Endothelial cell of umbilical vein (primary cell): ENCODE data around the gene LYSMD3. TPM values are rescaled to one million over a fixed set of nuclear protein-coding genes. Genes with fewer than 3 reads are reported as not detected.

ENCODE experiments used
- BruUV-seq: library from RNA; stranded (reverse); fragments of 400-500 nt; replicated peaks from 2 replicates; lab custom pipeline; 2021; lab: Mats Ljungman, UMichigan
- CTCF ChIA-PET: fragments of 300-600, 350-600 bp; sonication (Branson Sonifier 250); formaldehyde crosslinking; loops from one replicate; lab custom pipeline; 2021; ENCODE audit warnings: antibody characterized with exemption, inconsistent platforms; lab: Charles Lee
- POLR2A ChIA-PET: fragments of 300-600, 350-600 bp; sonication (Branson Sonifier 250); formaldehyde crosslinking; loops from one replicate; lab custom pipeline; 2021; ENCODE audit warnings: antibody characterized with exemption, inconsistent platforms; lab: Charles Lee
- DNase-seq: peaks from one replicate; pipeline ENCODE4 v3.0.0-alpha.2; 2011; ENCODE audit warnings: low read depth, low spot score
- FAIRE-seq: peaks from 2 replicates; lab custom pipeline; 2011; peaks lifted over from hg19 to GRCh38; lab: Jason Lieb, UNC
- H2AFZ ChIP-seq: 2 replicates; pipeline ENCODE4 v1.6.0; 2012; ENCODE audit warnings: low read depth, low read length, control low read depth, inconsistent platforms
- H3K27ac ChIP-seq: 2 replicates; pipeline ENCODE4 v1.5.1; 2011; ENCODE audit warnings: low read depth, mild to moderate bottlenecking, control low read depth, low read length, moderate library complexity; ENCODE audit not compliant: insufficient read depth
- H3K27me3 ChIP-seq, 2 experiments: 2 replicates each; pipeline versions ENCODE4 v1.6.0 to v1.6.1; 2011; ENCODE audit warnings: low read length in 2 of 2, mixed read lengths in 1 of 2; ENCODE audit not compliant: control insufficient read depth in 2 of 2, insufficient read depth in 2 of 2
- H3K36me3 ChIP-seq, 2 experiments: 2 replicates in 1 of 2; 3 replicates in 1 of 2; pipeline ENCODE4 v1.5.1; 2011; ENCODE audit warnings: low read length in 2 of 2, mild to moderate bottlenecking in 1 of 2, moderate library complexity in 1 of 2; ENCODE audit not compliant: control insufficient read depth in 2 of 2, insufficient read depth in 2 of 2; ENCODE audit errors: extremely low read depth in 1 of 2
- H3K4me1 ChIP-seq: 3 replicates; pipeline ENCODE4 v1.5.1; 2011; ENCODE audit warnings: mild to moderate bottlenecking, low read length; ENCODE audit not compliant: control insufficient read depth, insufficient read depth; ENCODE audit errors: extremely low read depth
- H3K4me2 ChIP-seq: 2 replicates; pipeline ENCODE4 v1.6.1; 2011; ENCODE audit warnings: low read length, control low read depth, mixed read lengths; ENCODE audit not compliant: insufficient read depth
- H3K4me3 ChIP-seq, 3 experiments: fragments of 200-600 bp in 1 of 3; sonication (generic), shearing (Covaris generic) in 1 of 3; replicated peaks in 1 of 3; 2 replicates each; pipeline ENCODE4 v1.5.1; 2011 to 2016; ENCODE audit warnings: control low read depth in 3 of 3, low read length in 3 of 3, mild to moderate bottlenecking in 2 of 3, inconsistent platforms in 1 of 3, low read depth in 1 of 3, moderate library complexity in 1 of 3; ENCODE audit not compliant: insufficient read depth in 1 of 3
- H3K79me2 ChIP-seq: 2 replicates; pipeline ENCODE4 v1.6.0; 2012; ENCODE audit warnings: low read length, inconsistent platforms; ENCODE audit not compliant: control insufficient read depth, insufficient read depth
- H3K9ac ChIP-seq: replicated peaks from 2 replicates; pipeline ENCODE3; 2011; ENCODE audit warnings: low read length, control low read depth; ENCODE audit not compliant: insufficient read depth; ENCODE audit errors: extremely low read depth
- H3K9me1 ChIP-seq: replicated peaks from 3 replicates; pipeline ENCODE4 v1.6.0; 2011; ENCODE audit warnings: mild to moderate bottlenecking, low read length; ENCODE audit not compliant: control insufficient read depth, insufficient read depth; ENCODE audit errors: extremely low read depth
- H3K9me3 ChIP-seq: replicated peaks from 2 replicates; pipeline ENCODE4 v1.5.1; 2012; ENCODE audit warnings: low read length, inconsistent platforms; ENCODE audit not compliant: control insufficient read depth, insufficient read depth
- H4K20me1 ChIP-seq: replicated peaks from 2 replicates; pipeline ENCODE3; 2011; ENCODE audit warnings: mild to moderate bottlenecking, low read length; ENCODE audit not compliant: control insufficient read depth, insufficient read depth; ENCODE audit errors: extremely low read depth
- CTCF ChIP-seq, 2 donors: IDR thresholded peaks; 1 replicate in 1 of 2; 2 replicates in 1 of 2; pipeline ENCODE4 v1.5.1; 2011; ENCODE audit warnings: low read length in 2 of 2, mild to moderate bottlenecking in 2 of 2, moderate library complexity in 2 of 2, control low read depth in 1 of 2, inconsistent platforms in 1 of 2, low read depth in 1 of 2; ENCODE audit not compliant: insufficient read depth in 1 of 2; ENCODE audit errors: extremely low read depth in 1 of 2
- EZH2 ChIP-seq: IDR thresholded peaks from 2 replicates; pipeline ENCODE4 v1.6.1; 2012; ENCODE audit warnings: borderline replicate concordance, low read depth, mild to moderate bottlenecking, moderate library complexity, low read length, inconsistent platforms; ENCODE audit not compliant: severe bottlenecking
- FOS ChIP-seq: IDR thresholded peaks from 2 replicates; pipeline ENCODE4 v1.6.1; 2011; ENCODE audit warnings: mild to moderate bottlenecking, low read length, moderate library complexity, borderline replicate concordance; ENCODE audit not compliant: insufficient read depth
- GATA2 ChIP-seq: IDR thresholded peaks from 2 replicates; pipeline ENCODE4 v1.7.0; 2011; ENCODE audit warnings: low read depth, mild to moderate bottlenecking, moderate library complexity, mixed read lengths, low read length; ENCODE audit not compliant: insufficient read length, insufficient read depth
- JUN ChIP-seq: IDR thresholded peaks from 2 replicates; pipeline ENCODE4 v1.6.1; 2011; ENCODE audit warnings: borderline replicate concordance, low read depth; ENCODE audit not compliant: insufficient read length, insufficient read depth
- MAX ChIP-seq: IDR thresholded peaks from 2 replicates; pipeline ENCODE4 v1.6.1; 2011; ENCODE audit not compliant: insufficient read depth, insufficient read length
- MYC ChIP-seq: IDR thresholded peaks from one replicate; pipeline ENCODE4 v1.6.1; 2011; ENCODE audit warnings: mild to moderate bottlenecking, low read depth, low read length
- POLR2A ChIP-seq: IDR thresholded peaks from 2 replicates; pipeline ENCODE4 v1.6.1; 2012; ENCODE audit warnings: low read depth, mild to moderate bottlenecking, control low read depth, low read length
- POLR2AphosphoS5 ChIP-seq: IDR thresholded peaks from 2 replicates; pipeline ENCODE4 v1.6.1; 2012; ENCODE audit warnings: low read depth, mild to moderate bottlenecking, control low read depth, low read length, moderate library complexity; ENCODE audit not compliant: insufficient read depth
- dilution Hi-C: fragments of 300-500 bp; cut with MboI; formaldehyde crosslinking; loops from one replicate; pipeline ENCODE4 v1.15.0; 2019; ENCODE audit warnings: low sequenced_read_pairs; ENCODE audit not compliant: extremely low pct_ligation_motif_present
- intact Hi-C: fragments of 100-400 bp; cut with micrococcal nuclease; formaldehyde crosslinking; loops from one replicate; pipeline ENCODE4 v1.10.0; 2022
- polyA plus RNA-seq, 4 experiments: library from polyadenylated mRNA; depleted of rRNA in 3 of 4; stranded (reverse) in 3 of 4; unstranded in 1 of 4; fragments of >200 nt; gene quantifications; 2 replicates each; pipeline versions ENCODE4 v1.2.1 to v1.2.3, GENCODE V29; 2011 to 2012; ENCODE audit warnings: missing spikeins in 1 of 4
- total RNA-seq: library from RNA; stranded (reverse); gene quantifications from 2 replicates; pipeline ENCODE4 v1.2.3, GENCODE V29; 2021

Gene LYSMD3
- total and polyA plus RNA-seq, 2 donors (not counting 3 experiments of a cell fraction or from before 2014, with no cell fraction given) = 6.0 to 21.3 TPM

GRCh38 chr5:90547072-90547536 is 17.7 kb upstream of the LYSMD3 start:
- POLR2A ChIA-PET = no interaction called here
- dilution Hi-C loops = no loop called here
- intact Hi-C loops = no loop called here

More at GRCh38 chr5:90547072-90547536, 17.7 kb upstream of the LYSMD3 start:
- Histone ChIP-seq H3K9me1 (no peaks in the 10 kb centered on the region), H3K4me1 (no peaks in the 10 kb centered on the region), H3K9ac (no peak overlapping the region), H4K20me1 (no peaks in the 10 kb centered on the region), H3K4me3 (no peak overlapping the region), H3K27me3 (peaks cover 8 to 18% of the 10 kb centered on the region in 2 experiments), H3K79me2 (no peaks in the 10 kb centered on the region), H3K36me3 (no peaks in the 10 kb centered on the region), H3K4me2 (no peak overlapping the region), H3K27ac (no peak overlapping the region), H2AFZ (no peak overlapping the region), H3K9me3 (no peaks in the 10 kb centered on the region)
- FAIRE-seq = no peak
- DNase-seq = no peak
- TF ChIP-seq GATA2 = no peak
- TF ChIP-seq CTCF (IDR thresholded peaks at IDR 0.05; ENCODE audit: extremely low read depth in 1 of 2, insufficient read depth in 1 of 2, low read depth in 1 of 2, low read length in 2 of 2) = no peak
- no peak for TF ChIP-seq POLR2A
- no peak for TF ChIP-seq MYC
- no peak for TF ChIP-seq MAX
- no peak for TF ChIP-seq POLR2AphosphoS5
- no peak for TF ChIP-seq FOS
- TF ChIP-seq EZH2 = no peak
- no peak for TF ChIP-seq JUN
- CTCF ChIA-PET = interaction anchor here (1.4 to 1.7 kb wide), 2 partner anchors 17 to 107 kb away, joined by 3 to 4 read pairs; no protein-coding TSS in a partner anchor
- no TSS peak for BruUV-seq
